Stimulated activated naive CD8-positive, alpha-beta T cell treated with anti-CD3 and anti-CD28 coated beads, Interleukin-15, Interleukin-2, amounts not matched to agents 100 U/mL and 50 U/mL, for 24 hours (primary cell): ENCODE data around the gene DOCK6.
A peak's percentile ranks its signal among the peaks of the same experiment; 100 is the strongest.

Experiments
- ATAC-seq: fragments of 150-1000 bp; cut with Tn5 transposase; one replicate; pipeline ENCODE4 v1.10.0; 2021
- DNase-seq: peaks from one replicate; pipeline ENCODE4 v3.0.0; 2021

The DOCK6 gene

DNA sequence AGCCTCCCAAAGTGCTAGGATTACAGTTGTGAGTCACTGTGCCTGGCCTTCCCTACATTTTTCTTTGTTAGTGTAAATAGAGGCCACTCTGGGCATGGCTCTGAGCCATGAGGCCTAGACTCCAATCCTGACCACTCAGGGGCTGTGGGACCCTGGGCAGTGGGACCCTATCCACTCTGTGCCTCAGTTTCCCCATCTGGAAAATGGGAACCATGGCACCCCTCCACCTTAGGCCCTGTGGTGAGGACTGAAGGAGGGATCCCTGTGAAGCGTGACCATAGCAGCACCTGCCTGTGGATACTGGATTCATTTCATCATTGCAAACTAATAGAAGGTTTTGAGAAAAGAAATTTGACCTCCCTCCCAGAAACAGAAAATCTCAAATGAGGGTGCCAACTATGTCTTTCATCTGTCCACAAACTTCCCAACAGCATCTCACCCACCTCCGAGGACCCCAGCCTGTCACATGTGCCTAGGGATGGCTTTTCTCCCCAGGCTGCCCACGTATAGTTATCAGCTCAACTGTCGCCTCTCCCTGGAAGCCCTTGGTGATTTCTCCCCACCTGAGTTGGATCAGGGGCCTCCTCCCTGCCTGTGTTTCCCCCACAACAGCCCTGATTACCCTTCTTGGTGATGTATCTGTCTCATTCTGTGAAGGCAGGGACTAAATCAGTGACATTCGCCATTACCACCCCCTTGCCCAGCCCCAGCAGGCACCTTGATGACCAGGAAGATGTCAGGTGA is 17.3 kb downstream of the DOCK6 start:
- ATAC-seq (no peak), DNase-seq (no peak)

DNA sequence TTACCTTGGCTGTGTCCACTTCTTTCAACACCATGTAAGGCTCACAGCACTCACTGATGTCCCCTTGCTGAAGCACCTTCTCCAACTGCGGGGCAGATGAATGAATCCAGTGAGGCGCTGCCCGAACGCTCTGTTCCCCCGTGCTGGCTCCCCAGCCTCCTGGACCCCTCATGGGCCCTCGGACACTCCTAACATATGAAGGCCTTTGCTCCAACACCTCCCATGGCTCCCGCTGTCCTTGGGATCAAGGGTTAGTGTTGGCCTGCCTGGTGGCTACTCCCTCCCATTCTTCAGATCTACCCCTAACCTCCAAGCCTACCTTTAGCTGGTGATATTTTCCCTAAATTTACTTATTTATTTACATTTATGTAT is 18.5 kb downstream of the DOCK6 start:
- no peak for ATAC-seq

DNA sequence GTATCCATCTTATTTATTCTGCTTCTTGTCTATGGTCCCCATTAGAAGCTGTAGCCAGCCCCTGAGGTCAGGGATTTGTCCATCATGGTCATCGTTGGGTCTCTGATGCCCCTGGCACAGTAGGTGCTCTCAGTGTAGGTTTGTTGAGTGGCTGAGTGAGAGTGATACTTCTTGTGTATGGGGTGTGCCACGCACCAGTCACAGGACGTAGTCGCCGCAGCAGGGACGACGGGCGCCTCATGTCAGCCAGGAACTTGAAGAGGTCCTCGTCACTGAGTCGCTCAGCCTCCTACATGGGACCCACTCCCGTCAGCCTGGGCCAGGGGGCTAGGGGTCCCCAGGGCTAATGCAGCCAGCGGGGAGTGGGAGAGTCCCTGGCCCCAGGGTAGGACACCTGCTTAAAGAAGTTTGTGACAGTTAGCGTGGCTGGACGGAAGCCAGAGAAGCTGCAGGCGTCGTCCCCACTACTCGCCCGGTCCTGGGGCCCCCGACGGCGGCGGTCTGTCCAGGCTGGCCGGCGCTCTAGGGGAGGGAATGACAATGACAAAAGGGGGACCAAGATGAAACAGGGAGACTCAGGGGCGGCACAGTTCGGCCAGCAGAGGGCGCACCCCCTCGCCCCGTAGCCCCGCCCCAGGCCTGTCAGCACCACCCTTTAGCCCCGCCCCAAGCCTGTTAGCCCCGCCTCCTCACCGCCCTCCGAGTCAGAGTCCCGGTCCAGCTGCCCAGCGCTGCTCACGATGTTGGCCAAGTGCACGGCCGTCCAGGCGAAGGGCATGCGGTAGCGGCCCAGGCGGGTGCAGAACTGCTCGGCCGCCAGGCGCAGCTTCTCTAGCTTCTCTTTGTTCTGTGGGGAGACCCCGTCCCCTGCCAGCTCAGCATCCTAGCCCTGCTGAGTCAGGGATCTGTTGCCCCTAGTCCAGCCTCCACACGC is 19.2 kb downstream of the DOCK6 start:
- ATAC-seq (peak; percentile 96), DNase-seq (peak; percentile 96)

More for the DNA sequence above, 18.5 kb downstream of the DOCK6 start:
- DNase-seq = no peak

DNA sequence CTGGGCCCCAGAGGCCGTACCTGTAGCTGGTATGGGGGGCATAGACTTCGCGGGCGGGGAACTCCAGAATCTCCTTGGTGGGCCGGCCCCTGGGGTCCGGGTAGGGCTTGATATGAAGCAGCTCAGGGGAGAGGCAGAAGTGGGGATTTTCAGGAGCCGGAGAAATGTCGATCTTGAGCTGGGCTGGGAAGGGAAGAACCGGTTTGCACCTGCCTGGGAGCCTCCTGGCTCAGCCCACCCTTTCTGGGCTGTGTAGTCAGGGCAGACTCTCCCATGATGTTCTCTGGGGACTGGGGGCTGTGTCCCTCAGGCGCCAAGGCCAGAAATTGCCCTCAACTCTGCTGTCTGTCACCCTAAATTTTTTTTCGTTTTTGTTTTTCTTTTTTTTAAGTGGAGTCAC is 20.3 kb downstream of the DOCK6 start:
- DNase-seq (no peak), ATAC-seq (no peak)

DNA sequence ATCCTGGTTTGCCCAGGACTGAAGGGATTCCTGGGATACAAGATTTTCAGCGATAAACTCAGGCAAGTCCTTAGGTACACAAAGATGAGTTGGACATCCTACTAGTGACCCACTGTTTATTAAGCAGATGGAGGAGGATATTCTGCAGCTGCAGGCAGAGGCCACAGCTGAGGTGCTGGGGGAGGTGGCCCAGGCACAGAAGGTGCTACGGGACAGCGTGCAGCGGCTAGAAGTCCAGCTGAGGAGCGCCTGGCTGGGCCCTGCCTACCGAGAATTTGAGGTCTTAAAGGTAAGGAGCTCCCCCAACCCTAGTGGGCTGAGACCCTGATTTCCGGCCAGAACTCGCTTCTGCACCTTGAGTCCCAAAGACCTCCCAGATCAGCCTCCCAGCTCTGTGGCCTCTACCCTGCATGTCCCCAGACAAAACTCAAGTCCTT is 22.3 kb downstream of the DOCK6 start:
- no peak for ATAC-seq
- DNase-seq = no peak

DNA sequence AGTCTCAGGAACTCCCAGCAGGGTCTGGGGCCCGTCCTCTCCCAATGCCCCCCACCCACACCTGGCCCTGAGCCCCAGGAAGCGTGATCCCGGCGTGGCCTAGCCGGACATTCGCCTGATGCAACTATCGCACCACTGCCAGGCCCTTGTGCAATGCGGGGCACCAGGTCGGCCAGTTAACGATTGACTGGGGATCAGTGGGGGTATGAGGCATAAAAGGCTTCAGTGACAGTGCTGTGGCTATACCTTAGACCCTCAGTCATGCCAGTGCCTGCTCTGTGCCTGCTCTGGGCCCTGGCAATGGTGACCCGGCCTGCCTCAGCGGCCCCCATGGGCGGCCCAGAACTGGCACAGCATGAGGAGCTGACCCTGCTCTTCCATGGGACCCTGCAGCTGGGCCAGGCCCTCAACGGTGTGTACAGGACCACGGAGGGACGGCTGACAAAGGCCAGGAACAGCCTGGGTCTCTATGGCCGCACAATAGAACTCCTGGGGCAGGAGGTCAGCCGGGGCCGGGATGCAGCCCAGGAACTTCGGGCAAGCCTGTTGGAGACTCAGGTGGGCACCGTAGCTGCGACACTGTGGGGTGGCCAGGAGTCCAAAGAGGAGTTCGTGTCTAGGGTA is 22.8 kb downstream of the DOCK6 start, which contains the start of gene ANGPTL8:
ANGPTL8 (plus strand) TSS at position 243 of the 624 bp plus-strand sequence; CDS start at position 262, 19 bp downstream.
- no peak for ATAC-seq

DNA sequence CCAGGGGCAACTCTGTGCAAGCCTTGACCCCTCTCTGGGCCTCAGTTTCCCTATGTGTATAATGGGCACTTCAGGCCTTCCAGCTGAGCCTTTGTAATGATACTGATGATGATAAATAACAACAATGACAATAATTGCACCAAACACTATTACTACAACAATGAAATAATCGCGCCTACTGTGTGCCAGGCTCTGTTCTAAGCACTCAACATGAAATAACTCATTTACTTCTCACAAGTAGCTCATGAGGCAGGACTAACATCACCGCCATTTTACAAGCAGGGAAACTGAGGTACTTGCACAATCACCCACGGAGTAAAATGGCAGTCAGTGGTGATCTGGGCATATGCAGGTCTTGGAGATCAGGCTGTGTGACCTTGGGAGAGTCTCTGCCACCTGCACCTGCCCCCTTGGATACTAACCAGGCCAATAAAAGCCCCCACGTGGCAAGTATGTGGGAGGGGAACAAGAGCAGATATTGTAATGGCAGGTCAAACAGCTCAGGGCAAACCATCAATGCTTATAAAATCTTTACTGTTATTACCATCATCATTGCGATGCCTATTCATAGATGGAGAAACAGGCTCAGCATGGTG is 23.4 kb downstream of the DOCK6 start:
- no peak for ATAC-seq
- no peak for DNase-seq

More for the DNA sequence above, 22.8 kb downstream of the DOCK6 start, which contains the start of gene ANGPTL8:
- DNase-seq = no peak

DNA sequence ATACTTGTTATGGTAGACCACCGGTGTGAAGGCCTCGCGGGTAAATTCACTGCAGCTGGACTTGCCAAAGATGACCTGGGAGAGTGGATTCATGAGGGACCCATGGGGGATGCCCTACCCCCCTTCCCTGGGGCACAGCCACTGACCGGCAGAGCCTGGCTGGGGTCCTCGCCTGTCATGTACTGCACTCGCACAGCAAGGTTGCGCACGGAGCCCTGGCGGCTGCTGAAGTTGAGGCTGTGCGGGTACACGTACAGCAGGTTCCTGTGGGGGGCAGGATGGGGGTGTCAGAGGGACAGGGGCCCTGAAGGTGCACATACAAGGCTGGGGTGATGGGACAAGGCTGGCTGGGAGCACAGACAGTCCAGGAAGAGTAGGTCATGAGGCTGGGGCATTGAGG is 24.3 kb downstream of the DOCK6 start:
- DNase-seq = no peak
- ATAC-seq = no peak

DNA sequence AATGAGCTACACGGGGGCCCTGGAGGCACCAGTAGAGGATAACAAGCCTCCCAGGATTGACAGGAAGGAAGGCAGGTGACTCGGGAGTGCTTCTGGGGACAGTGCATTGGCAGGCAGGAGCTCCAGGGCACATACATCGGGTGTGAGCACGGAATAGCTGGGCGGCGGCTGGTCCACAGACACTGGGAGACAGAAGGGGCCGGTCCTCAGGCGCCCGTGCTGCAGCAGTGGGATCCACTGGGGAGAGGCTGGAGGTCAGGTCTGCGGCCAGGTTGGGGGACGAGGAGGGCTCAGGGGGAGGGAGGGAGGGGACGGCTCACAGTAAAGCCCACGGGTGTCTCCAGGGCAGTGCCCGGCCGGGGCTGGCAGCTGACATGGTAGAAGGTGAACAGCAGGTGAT is 25.0 kb downstream of the DOCK6 start:
- ATAC-seq = no peak
- DNase-seq = no peak

DNA sequence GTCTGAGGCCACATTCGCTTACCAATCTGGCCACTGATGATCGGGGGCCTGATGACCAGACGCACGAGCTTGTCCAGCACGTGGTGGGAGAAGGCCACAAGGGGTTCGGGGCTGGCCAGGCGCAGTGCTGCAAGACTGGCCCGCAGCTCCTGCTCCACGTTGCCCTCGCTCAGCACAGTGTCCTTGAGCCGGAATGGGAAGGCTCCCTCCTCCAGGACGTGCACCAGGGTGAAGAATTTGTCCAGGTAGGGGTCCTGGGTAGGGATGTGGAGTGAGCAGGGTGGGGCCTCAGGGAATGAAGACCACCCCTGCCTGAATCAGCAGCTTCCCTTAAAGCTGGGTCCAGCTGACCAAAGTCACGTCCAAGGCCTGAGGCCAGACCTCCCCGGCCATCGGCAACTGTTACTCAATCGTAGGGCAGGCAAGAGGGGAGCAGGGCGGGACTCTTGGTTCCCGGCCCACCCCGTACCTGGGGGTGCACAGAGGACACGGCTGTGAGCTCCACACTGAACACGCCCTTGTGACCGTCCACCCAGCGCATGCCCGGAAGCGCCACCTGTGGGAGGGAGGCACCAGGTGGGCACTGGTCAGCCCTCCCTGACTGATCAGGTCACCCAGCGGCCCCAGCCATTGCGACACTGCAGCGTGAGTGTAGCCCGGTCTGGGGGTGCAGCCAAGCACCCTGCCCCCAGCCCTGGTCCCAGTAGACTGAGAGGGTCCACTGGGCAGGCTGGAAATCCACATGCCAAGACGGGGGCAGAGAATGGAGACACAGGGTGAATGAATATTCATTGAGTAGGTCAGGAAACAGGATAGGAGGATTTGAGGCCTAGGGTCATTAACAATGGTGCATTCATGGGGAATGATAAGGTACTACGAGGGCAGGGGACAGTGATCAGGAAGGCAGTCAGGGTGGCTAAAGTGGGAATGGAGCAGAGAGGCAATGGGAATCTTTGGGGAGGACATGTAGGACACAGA is 25.7 kb downstream of the DOCK6 start:
- DNase-seq = no peak
- no peak for ATAC-seq

DNA sequence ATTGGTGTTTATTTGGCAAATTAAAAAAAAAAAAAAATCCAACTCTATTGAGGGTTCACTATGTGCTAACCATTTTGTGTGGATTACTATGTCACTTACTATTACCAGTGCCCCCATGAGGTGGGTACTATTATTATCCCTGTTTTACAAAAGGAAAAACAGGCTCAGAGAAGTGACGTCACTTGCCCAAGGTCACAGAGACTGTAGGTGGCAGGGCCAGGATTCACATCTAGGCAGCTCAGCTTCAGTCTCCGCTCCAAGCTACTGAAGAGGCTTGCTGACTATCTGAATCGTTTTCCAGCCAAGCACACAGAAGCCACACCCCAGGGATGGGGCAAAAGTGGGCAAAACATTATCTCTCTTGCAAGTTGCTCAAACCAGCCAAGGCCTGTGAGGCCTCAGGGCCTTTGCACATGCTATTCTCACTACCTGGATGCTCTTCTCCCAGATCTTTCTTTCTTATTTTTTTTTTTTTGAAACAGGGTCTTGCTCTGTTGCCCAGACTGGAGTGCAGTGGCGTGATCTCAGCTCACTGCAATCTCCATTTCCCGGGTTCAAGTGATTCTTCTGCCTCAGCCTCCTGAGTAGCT is 27.7 kb downstream of the DOCK6 start:
- ATAC-seq = no peak

DNA sequence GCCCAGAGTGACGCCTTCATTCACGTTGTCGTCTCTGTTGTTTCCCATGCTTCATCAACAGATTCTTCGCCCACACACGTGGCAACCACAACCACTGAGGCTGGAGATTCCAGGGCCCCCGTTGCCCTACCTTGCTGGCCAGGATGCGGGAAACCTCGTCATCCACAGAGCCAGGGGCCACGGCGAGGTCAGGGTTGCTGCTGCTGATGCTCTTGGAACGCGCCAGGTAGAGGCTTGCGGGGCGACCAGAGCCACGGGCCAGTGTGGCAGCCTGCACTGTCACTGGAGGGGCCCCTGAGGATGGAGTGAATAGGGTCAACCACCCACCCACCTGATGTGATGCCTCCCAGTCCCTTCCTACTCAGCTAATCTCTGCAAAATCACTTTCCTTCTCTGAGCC is 29.3 kb downstream of the DOCK6 start:
- ATAC-seq (no peak), DNase-seq (no peak)

More for the DNA sequence above, 27.7 kb downstream of the DOCK6 start:
- DNase-seq = no peak

DNA sequence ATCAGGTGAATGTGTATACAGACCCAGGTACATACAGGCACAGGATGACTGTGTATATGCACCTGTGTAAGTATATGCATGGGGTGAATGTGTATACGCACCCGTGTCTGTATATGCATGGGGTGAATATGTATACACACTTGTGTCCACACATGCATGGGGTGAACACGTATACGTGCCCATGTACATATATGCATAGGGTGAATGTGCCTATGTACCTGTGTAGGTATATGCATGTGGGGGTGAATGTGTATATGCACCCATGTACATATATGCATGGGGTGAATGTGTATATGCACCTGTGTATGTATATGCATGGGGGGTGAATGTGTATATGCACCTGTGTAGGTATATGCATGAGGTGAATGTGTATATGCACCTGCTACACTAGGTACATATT is 29.8 kb downstream of the DOCK6 start:
- ATAC-seq (no peak), DNase-seq (no peak)

DNA sequence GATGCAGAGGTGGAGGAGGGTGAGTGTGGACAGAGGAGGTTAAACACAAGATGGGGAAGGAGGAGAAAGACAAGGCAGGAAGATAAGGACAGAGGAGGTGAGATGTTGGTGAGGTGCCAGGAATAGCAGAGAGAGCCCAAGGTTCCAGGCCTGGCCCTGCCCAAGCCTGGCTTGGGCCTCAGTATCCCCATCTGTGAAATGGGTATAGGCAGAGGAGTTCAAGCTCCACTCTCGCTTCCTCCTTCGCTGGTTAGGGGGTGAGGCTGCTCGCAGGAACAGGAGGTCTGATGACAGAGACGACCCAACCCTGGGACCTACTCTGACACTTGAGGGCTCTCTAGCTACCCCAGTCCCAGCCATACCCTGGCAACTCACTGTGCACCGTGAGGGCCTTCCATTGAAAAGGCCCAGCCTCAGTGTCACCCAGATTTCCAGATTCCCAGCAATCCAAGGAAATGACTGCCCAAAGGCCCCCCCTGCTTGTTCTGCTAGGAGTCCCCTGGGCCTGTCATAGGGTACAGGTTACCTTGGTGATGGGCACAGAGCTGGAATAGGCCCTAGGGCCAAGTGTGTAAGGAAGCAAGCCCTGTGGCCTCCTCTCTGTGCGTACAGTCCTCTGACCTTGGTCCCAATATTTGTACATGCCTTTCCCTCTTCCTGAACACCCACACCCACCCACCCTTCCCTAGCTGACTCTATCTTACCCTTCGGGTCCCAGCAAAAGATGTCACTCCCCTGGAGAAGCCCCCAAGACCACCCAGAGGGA is 31.5 kb downstream of the DOCK6 start:
- ATAC-seq = no peak

DNA sequence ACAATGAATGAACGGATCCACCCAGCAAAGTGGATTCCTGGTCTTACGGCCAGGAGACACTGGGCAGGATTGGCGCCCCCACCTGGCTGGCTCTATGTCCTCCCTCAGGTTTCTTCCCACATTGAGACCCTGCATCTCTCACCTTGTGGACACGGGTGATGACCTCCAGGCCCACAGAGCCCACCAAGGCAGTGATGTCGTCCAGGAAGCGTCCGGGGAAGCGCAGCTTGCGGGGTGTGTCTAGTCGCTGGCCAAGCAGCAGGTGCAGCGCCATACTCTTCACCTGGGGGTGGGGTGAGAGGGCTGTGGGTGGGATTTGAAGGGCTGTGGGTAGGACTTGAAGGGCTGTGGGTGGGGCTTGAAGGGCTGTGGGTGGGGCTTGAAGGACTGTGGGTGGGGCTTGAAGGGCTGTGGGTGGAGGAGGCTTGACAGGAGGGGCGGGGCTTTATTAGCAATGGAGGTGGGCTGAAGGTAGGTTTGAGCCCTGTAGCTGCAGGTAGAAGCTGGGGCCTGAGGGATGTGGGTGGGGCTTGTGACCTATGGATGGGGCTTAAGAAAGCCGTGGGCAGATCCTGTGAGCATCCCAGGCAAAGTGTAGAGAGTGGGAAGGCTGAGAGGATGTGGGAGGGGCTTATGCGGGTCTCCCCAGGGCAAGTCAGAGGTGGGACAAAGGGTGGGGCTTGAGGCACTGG is 35.0 kb downstream of the DOCK6 start:
- ATAC-seq (no peak), DNase-seq (no peak)

More for the DNA sequence above, 31.5 kb downstream of the DOCK6 start:
- DNase-seq = no peak

DNA sequence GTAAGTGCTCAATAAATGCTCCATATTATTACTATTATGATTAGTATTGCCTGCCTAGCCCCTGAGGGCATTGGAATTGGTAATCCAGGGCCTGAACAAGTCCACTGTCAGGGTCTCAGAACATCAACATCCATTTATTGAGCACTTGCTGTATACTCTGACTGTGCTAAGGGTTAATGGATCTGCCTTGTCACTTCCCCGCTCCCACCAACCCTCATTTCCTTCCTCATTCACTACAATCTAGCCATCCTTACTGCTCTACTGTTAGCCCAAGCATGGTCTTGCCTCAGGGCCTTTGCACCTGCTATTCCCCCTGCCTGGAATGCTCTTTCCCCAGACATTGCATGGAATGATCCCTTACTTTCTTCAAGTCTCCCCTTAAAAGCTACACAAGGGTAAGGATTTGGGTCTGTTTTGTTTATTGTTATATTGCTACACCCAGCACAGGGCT is 35.6 kb downstream of the DOCK6 start:
- ATAC-seq = no peak
- no peak for DNase-seq

DNA sequence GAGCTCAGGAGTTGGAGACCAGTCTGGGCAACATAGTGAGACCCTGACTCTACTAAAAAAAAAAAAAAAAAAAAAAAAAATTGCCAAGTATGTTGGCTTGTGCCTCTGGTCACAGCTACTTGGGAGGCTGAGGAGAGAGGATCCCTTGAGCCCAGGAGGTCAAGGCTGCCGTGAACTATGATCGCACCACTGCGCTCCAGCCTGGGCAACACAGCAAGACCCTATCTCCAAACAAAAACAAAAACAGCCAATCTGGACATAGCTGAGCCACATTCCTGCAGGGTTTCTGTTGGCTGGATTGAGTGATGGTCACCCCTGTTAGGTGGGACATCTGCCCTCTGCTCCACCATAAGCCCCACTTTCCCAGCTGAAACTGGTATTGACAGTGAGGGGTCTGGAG is 36.5 kb downstream of the DOCK6 start:
- no peak for ATAC-seq

DNA sequence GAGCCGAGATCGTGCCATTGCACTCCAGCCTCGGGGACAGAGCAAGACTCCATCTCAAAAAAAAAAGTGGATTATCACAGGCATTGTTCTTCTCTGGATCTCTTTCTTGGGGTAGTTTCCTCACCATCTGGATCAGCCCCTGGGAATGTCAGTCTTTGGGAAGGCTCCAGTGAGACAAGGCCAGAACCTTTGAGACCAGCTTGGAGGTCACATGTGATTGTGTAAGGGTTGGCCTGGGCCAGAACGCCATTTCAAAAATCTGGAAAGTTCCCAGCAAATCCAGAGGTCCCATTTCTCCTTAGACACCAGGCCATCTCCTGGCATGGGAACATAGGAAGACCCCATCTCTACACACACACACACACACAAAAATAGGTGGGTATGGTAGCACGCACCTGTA is 37.2 kb downstream of the DOCK6 start:
- ATAC-seq = no peak
- no peak for DNase-seq

More for the DNA sequence above, 36.5 kb downstream of the DOCK6 start:
- no peak for DNase-seq

DNA sequence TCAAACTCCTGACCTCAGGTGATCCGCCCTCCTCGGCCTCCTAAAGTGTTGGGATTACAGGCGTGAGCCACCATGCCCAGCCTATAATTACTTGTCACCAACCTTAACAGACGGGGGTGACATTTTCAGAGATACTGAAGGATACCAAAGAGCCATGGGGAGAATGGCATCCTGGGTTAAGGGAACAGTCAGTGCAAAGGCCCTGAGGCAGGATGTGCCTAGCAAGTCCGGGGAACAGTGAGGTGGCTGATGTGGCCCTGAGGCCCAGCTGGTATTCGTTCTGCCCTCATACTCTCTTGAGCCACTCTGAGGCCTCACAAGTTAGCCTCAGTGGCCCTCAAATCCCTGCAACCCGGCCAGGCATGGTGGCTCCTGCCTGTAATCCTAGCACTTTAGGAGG is 37.9 kb downstream of the DOCK6 start:
- DNase-seq (no peak), ATAC-seq (no peak)
